ENCODE results near the gene TTN.

Gene TTN

DNA sequence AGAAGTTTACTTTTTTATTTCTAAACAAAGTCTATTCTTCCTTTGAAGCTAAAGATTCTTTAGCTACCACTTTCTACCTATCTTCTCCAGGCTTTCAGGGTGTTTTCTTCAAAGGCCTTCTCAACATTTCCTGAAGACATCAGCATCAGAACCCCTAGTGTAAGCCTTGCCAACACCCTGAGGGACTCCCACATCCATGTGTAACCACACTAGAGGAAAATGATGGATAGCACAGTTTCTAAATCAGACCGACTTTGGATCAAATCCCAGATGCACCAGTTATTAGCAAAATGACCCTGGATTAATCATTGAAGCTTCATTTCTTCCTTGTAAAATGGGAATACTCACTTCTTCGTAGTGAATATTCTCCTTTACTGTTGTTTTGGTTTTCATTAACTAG lies 4.7 kb upstream of the TTN start:
- no peak for DNase-seq (ENCODE audit: low spot score)
- TF ChIP-seq, protein P1, sequence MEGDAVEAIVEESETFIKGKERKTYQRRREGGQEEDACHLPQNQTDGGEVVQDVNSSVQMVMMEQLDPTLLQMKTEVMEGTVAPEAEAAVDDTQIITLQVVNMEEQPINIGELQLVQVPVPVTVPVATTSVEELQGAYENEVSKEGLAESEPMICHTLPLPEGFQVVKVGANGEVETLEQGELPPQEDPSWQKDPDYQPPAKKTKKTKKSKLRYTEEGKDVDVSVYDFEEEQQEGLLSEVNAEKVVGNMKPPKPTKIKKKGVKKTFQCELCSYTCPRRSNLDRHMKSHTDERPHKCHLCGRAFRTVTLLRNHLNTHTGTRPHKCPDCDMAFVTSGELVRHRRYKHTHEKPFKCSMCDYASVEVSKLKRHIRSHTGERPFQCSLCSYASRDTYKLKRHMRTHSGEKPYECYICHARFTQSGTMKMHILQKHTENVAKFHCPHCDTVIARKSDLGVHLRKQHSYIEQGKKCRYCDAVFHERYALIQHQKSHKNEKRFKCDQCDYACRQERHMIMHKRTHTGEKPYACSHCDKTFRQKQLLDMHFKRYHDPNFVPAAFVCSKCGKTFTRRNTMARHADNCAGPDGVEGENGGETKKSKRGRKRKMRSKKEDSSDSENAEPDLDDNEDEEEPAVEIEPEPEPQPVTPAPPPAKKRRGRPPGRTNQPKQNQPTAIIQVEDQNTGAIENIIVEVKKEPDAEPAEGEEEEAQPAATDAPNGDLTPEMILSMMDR (IDR thresholded peaks at IDR 0.05; ENCODE audit: extremely low read depth, missing control alignments): no peak

DNA sequence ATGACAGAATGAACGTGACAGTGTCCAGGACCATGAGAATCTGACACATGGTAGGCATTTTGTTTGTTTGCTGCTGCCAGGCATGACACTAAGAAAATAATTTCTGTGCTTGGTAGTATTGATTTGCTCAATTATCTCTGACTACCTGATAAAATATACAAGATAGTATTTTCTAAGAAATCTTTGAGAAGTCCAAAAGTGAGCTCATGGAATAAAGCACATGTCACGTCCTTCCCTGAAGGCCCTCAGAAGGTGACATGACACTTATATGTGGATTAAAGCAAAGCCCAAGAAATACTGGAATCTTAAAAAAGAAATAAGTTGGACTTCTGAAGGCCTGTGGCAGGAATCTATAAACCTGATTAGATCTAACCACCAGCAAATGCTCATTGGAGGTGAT lies 3.8 kb upstream of the TTN start:
- TF ChIP-seq, protein P1 (IDR thresholded peaks at IDR 0.05; ENCODE audit: extremely low read depth, missing control alignments): no peak
- DNase-seq (ENCODE audit: low spot score): no peak

DNA sequence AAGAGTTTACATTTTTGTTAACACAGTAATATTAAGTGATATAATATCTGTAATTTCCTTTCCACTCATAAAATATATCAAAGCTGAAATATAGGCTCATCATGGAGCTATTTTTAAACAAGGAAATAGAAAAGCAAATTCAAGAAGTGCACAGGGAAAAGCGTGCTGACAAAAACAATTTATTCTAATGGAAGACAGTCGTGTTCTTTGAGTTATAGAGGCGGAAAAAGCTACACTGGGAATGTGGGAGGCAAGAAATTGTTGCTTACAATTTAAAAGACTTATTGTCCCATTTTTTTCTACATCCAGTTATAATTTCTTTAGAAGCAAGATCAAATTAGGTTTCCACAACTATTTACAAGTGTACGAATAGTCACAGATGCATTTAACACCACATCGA lies 3.2 kb upstream of the TTN start:
- TF ChIP-seq, protein P1 (IDR thresholded peaks at IDR 0.05; ENCODE audit: extremely low read depth, missing control alignments): no peak
- DNase-seq (ENCODE audit: low spot score): no peak

DNA sequence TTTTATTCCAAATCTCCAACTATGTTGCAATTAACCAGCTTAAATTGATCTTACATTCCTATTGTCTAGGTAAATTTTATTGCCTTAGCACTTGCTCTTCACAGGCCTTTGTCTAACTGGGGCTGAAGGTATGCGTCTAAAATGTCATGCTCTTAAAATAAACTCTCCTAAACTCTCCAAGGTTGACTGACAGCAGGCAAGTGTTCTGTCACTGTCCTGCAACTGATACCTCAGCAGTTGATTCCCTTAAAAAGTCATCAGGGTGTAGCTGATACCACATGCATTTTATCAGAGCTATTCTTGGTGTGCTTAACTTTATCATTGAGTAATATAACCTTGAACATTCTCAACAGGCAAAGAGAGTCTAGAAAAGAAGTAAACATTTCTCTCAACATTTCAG lies 680 bp downstream of the TTN start:
- DNase-seq (ENCODE audit: low spot score): no peak
- TF ChIP-seq, protein P1 (IDR thresholded peaks at IDR 0.05; ENCODE audit: extremely low read depth, missing control alignments): no peak

DNA sequence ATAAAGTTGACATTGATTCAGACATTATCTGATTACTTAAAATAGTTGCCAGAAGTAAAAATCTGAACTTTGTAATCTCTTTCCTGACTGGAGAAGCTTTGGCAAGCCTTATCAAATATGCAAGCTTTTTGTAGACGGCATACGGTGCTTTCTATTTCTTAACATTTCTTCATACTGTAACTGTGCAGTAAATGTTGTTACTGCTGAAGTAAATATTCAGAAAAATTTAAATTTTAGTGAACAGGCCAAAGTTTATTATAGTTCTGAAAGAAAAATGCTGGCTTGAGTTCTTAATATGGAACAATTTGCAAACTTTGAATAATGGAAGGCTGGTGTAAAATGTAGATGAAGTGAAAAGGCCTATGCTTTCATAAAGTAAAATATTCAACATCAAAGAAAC lies 1.8 kb downstream of the TTN start:
- no peak for DNase-seq (ENCODE audit: low spot score)
- TF ChIP-seq, protein P1 (IDR thresholded peaks at IDR 0.05; ENCODE audit: extremely low read depth, missing control alignments): no peak

DNA sequence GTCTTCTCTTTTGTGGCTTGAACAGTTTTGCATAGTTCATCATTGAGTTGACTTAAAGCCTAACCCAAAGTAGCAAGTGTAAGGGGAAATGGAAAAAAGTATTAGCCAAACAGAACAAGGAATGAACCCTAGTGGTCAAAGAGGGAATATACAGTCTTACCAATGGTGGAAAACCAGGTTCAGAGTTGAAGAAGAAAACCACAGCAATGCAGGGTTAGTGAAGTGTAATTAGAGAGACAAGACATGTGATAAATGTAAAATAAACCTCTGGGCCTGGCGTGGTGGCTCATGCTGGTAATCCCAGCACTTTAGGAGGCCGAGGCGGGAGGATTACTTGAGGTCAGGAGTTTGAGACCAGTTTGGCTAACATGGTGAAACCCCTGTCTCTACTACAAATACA lies 2.4 kb downstream of the TTN start:
- TF ChIP-seq, protein P1 (IDR thresholded peaks at IDR 0.05; ENCODE audit: extremely low read depth, missing control alignments): no peak
- peak; percentile 12 for DNase-seq (ENCODE audit: low spot score)

DNA sequence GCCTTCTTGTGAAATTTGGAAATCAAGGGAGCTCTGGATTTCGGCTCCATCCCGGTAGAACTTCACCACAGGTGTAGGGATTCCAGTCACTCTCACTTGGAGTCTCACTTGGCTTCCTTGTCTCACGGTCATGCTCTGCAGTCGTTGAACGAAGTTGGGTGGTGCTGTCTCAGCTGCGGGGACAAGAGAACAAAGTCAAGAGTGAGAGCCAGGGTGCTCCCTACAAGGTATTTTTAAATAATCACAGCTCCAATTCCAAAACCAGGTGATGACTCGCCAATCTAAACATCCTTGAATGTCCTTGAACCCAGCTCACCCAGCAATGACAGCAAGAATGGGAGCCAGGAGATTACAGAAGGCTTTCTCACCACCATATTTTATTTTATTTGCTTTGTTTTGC lies 6.7 kb downstream of the TTN start:
- TF ChIP-seq, protein P1 (IDR thresholded peaks at IDR 0.05; ENCODE audit: extremely low read depth, missing control alignments): no peak
- no peak for DNase-seq (ENCODE audit: low spot score)
